Neural cell (in vitro differentiated cells): Measurements from ENCODE around the gene ODAD3. TPM values are rescaled to one million over a fixed set of nuclear protein-coding genes. Genes with fewer than 3 reads are reported as not detected.

Experiments used
- H2AFZ ChIP-seq: fragments of 200-600, 300-800 bp; sonication (generic), shearing (Covaris generic); 2 replicates; pipeline ENCODE4 v1.6.0; 2014; ENCODE audit warnings: low read depth, mild to moderate bottlenecking, antibody characterized with exemption, low read length, moderate library complexity
- H3F3A ChIP-seq: fragments of 200-600 bp; shearing (Covaris generic); 2 replicates; pipeline ENCODE4 v1.6.1; 2016; ENCODE audit warnings: mild to moderate bottlenecking, moderate library complexity, mixed read lengths, antibody characterized with exemption, low read length; ENCODE audit not compliant: insufficient read depth, poor library complexity, severe bottlenecking
- H3K27ac ChIP-seq: fragments of 200-600, 300-800 bp; sonication (generic), shearing (Covaris generic); 2 replicates; pipeline ENCODE4 v1.5.1; 2014; ENCODE audit warnings: mild to moderate bottlenecking, low read length, moderate library complexity
- H3K27me3 ChIP-seq: fragments of 300-800, 200-600 bp; sonication (generic), shearing (Covaris generic); 2 replicates; pipeline ENCODE4 v1.6.0; 2014; ENCODE audit warnings: mild to moderate bottlenecking, low read depth, low read length, moderate library complexity; ENCODE audit not compliant: insufficient read depth
- H3K36me3 ChIP-seq: fragments of 300-800, 200-600 bp; sonication (generic), shearing (Covaris generic); 2 replicates; pipeline ENCODE4 v1.5.1; 2014; ENCODE audit warnings: mild to moderate bottlenecking, antibody characterized with exemption, low read length, moderate library complexity; ENCODE audit not compliant: insufficient read depth
- H3K4me2 ChIP-seq: fragments of 300-800, 200-600 bp; sonication (generic), shearing (Covaris generic); 2 replicates; pipeline ENCODE4 v1.6.0; 2014; ENCODE audit warnings: mild to moderate bottlenecking, low read length
- H3K4me3 ChIP-seq: fragments of 300-800, 200-600 bp; sonication (generic), shearing (Covaris generic); 2 replicates; pipeline ENCODE4 v1.5.1; 2014; ENCODE audit warnings: mild to moderate bottlenecking, low read length, moderate library complexity
- H3K79me2 ChIP-seq: fragments of 200-600 bp; shearing (Covaris generic); replicated peaks from 2 replicates; pipeline ENCODE4 v1.6.0; 2014; ENCODE audit warnings: mild to moderate bottlenecking, low read length, moderate library complexity; ENCODE audit not compliant: insufficient read depth
- H3K9ac ChIP-seq: fragments of 300-800, 200-600 bp; sonication (generic), shearing (Covaris generic); 2 replicates; pipeline ENCODE4 v1.6.1; 2016; ENCODE audit warnings: mild to moderate bottlenecking, low read length, mixed read lengths
- H3K9me2 ChIP-seq: fragments of 200-600 bp; shearing (Covaris generic); 2 replicates; pipeline ENCODE4 v1.6.1; 2016; ENCODE audit warnings: mild to moderate bottlenecking, low read length, mixed read lengths; ENCODE audit not compliant: insufficient read depth
- H3K9me3 ChIP-seq: fragments of 200-600, 300-800 bp; sonication (generic), shearing (Covaris generic); 2 replicates; pipeline ENCODE4 v1.6.1; 2016; ENCODE audit warnings: mild to moderate bottlenecking, mixed run types, low read length, moderate library complexity, mixed read lengths
- H4K20me1 ChIP-seq: fragments of 200-600 bp; shearing (Covaris generic); 2 replicates; pipeline ENCODE4 v1.6.1; 2016; ENCODE audit warnings: mild to moderate bottlenecking, mixed run types; ENCODE audit not compliant: insufficient read depth
- CTCF ChIP-seq: fragments of 450-650 bp; IDR thresholded peaks from 2 replicates; pipeline ENCODE4 v1.5.1; 2014; ENCODE audit warnings: antibody characterized with exemption, mild to moderate bottlenecking, moderate library complexity; ENCODE audit not compliant: poor library complexity, severe bottlenecking
- EP300 ChIP-seq: fragments of 450-650 bp; conservative IDR thresholded peaks from 2 replicates; pipeline ENCODE4 v1.6.1; 2014; ENCODE audit warnings: antibody characterized with exemption, mild to moderate bottlenecking, moderate library complexity; ENCODE audit not compliant: poor library complexity, severe bottlenecking
- EZH2 ChIP-seq: fragments of 200-600, 300-800 bp; shearing (Covaris generic), sonication (generic); IDR thresholded peaks from 2 replicates; pipeline ENCODE4 v1.6.1; 2014; ENCODE audit warnings: antibody characterized with exemption, low read length, borderline replicate concordance, mild to moderate bottlenecking; ENCODE audit not compliant: insufficient read depth, poor library complexity, severe bottlenecking
- MXI1 ChIP-seq: fragments of 450-650 bp; conservative IDR thresholded peaks from 2 replicates; pipeline ENCODE4 v1.6.1; 2014; ENCODE audit warnings: antibody characterized with exemption, mild to moderate bottlenecking; ENCODE audit not compliant: poor library complexity, severe bottlenecking
- POLR2AphosphoS5 ChIP-seq: IDR thresholded peaks from 2 replicates; pipeline ENCODE4 v1.6.1; 2012
- RAD21 ChIP-seq: fragments of 450-650 bp; conservative IDR thresholded peaks from 2 replicates; pipeline ENCODE4 v1.6.1; 2014; ENCODE audit warnings: antibody characterized with exemption, mild to moderate bottlenecking, moderate library complexity
- REST ChIP-seq: IDR thresholded peaks from 2 replicates; pipeline ENCODE4 v1.6.1; 2012; ENCODE audit warnings: borderline replicate concordance
- SMC3 ChIP-seq: fragments of 450-650 bp; conservative IDR thresholded peaks from 2 replicates; pipeline ENCODE4 v1.6.1; 2014; ENCODE audit warnings: antibody characterized with exemption, mild to moderate bottlenecking, moderate library complexity; ENCODE audit not compliant: poor library complexity
- TAF1 ChIP-seq: IDR thresholded peaks from 2 replicates; pipeline ENCODE4 v1.6.1; 2012; ENCODE audit warnings: low read depth
- polyA plus RNA-seq: library from polyadenylated mRNA; depleted of rRNA; stranded (reverse); fragments of >200 nt; gene quantifications from 2 replicates; pipeline ENCODE4 v1.2.3, GENCODE V29; 2014

ODAD3 gene
- polyA plus RNA-seq, 1 donor from 2014 or later = 3.4 TPM

GRCh38 chr19:11450570-11451326, 15.8 kb upstream of the ODAD3 start:
- Histone ChIP-seq H3K79me2 (no peaks in the 10 kb centered on the region), H3F3A (peaks cover 3% of the 10 kb centered on the region), H3K9ac (no peak overlapping the region), H3K36me3 (no peaks in the 10 kb centered on the region), H4K20me1 (no peaks in the 10 kb centered on the region), H3K27me3 (no peaks in the 10 kb centered on the region), H3K27ac (no peak overlapping the region), H3K9me3 (no peaks in the 10 kb centered on the region), H3K4me2 (no peak overlapping the region), H2AFZ (no peak overlapping the region), H3K4me3 (no peak overlapping the region), H3K9me2 (no peaks in the 10 kb centered on the region)
- TF ChIP-seq MXI1 (no peak), EZH2 (no peak), CTCF (no peak), TAF1 (no peak), REST (no peak), EP300 (no peak), RAD21 (no peak), SMC3 (no peak), POLR2AphosphoS5 (peak; percentile 25)

GRCh38 chr19:11448923-11449554, 14.1 kb upstream of the ODAD3 start:
- Histone ChIP-seq H3K9ac (no peak overlapping the region), H3K9me3 (no peaks in the 10 kb centered on the region), H3K9me2 (no peaks in the 10 kb centered on the region), H3K79me2 (no peaks in the 10 kb centered on the region), H3K27ac (no peak overlapping the region), H3K27me3 (no peaks in the 10 kb centered on the region), H3K4me2 (no peak overlapping the region), H4K20me1 (no peaks in the 10 kb centered on the region), H3K36me3 (no peaks in the 10 kb centered on the region), H3K4me3 (no peak overlapping the region), H3F3A (peaks cover 3% of the 10 kb centered on the region), H2AFZ (no peak overlapping the region)
- TF ChIP-seq POLR2AphosphoS5 (no peak), EP300 (no peak), EZH2 (no peak), MXI1 (no peak), TAF1 (no peak), SMC3 (no peak), REST (no peak), RAD21 (no peak), CTCF (no peak)
